ENCODE results near the gene PLCH1. TPM values are rescaled to one million over a fixed set of nuclear protein-coding genes. Genes with fewer than 3 reads are reported as not detected.

Gene PLCH1
- total RNA-seq, 1 donor from 2014 or later: 0.25 TPM

DNA sequence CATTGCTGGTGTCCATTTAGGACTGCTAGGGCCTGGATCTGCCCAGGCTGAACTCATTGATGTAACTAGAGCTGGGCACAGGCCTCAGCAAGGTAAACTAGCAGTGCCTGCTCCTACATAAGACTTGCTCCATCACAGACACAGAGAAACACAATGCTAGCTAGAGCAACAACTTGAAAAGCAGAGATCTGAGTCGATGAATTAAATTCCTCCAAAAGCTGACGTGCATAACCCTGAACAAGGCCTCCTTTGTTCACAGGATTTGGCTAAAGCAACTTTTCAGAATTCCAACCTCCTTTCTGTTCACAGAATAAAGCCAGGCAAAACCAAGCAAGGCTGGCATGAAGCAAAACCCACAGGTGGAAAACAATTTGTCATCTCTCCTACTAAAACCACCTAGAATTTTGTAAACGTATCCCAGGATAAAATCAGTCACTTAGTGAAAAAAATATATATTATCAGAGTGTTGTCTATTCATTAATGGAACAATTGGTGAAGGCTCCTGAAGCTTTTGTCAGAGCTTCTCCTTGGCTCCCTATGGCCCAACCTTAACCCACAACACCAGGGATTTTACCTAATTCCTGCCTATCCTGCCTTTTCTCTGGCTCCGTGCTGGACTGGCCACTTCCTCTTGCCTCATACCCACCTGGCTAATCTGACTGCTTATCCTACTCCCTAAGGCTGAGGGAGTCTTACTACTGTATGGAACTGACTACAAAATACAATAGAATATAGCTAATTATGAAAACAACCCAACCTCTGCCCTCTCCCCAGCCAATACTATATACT is 39.9 kb downstream of the PLCH1 start:
- Histone ChIP-seq H3K4me3 (no peak overlapping the region), H3K27me3 (no peaks in the 10 kb centered on the region), H3K27ac (no peak overlapping the region), H3K4me1 (no peaks in the 10 kb centered on the region), H3K9me3 (no peaks in the 10 kb centered on the region), H3K36me3 (no peaks in the 10 kb centered on the region)
- TF ChIP-seq CTCF (IDR thresholded peaks at IDR 0.05): no peak
- TF ChIP-seq POLR2A (IDR thresholded peaks at IDR 0.05): no peak
- no peak for TF ChIP-seq POLR2AphosphoS5 (IDR thresholded peaks at IDR 0.05; ENCODE audit: insufficient read depth in 1 of 2, low read depth in 1 of 2)
- intact Hi-C loops (cut with DNase I): no loop called here
- no peak for DNase-seq (ENCODE audit: extremely low spot score in 2 of 2)

DNA sequence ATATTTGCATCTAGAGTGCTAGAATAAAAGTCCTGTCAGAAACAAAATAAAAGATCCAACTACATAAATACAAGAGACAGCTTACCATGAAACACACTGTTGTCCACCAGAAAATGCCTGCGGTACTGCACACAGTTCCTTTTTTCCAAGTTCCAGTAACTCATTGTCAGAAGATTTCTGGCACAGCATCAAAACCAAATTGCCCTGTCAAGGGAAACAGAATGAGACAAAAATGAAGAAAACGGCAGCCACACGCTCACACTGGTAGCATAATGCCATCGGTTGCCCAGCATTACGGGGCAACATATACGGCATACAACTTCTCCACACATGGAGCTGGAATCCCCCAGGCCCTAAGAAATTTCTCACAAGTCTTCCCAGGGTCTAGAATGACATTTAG is 40.8 kb downstream of the PLCH1 start:
- Histone ChIP-seq H3K27ac (no peak overlapping the region), H3K9me3 (no peaks in the 10 kb centered on the region), H3K4me3 (no peak overlapping the region), H3K36me3 (no peaks in the 10 kb centered on the region), H3K27me3 (no peaks in the 10 kb centered on the region), H3K4me1 (no peaks in the 10 kb centered on the region)
- no peak for DNase-seq (ENCODE audit: extremely low spot score in 2 of 2)
- TF ChIP-seq POLR2AphosphoS5 (IDR thresholded peaks at IDR 0.05; ENCODE audit: insufficient read depth in 1 of 2, low read depth in 1 of 2) (no peak), POLR2A (IDR thresholded peaks at IDR 0.05) (no peak), CTCF (IDR thresholded peaks at IDR 0.05) (no peak)
- intact Hi-C loops (cut with DNase I): no loop called here

GRCh38 chr3:155702745-155703591 is 41.9 kb downstream of the PLCH1 start:
- Histone ChIP-seq H3K27ac (no peak overlapping the region), H3K9me3 (no peaks in the 10 kb centered on the region), H3K36me3 (no peaks in the 10 kb centered on the region), H3K27me3 (no peaks in the 10 kb centered on the region), H3K4me1 (no peaks in the 10 kb centered on the region), H3K4me3 (no peak overlapping the region)
- intact Hi-C loops (cut with DNase I): no loop called here
- TF ChIP-seq POLR2A (IDR thresholded peaks at IDR 0.05): no peak
- TF ChIP-seq CTCF (IDR thresholded peaks at IDR 0.05): peak in 1 of 3 experiments; percentile 2
- no peak for TF ChIP-seq POLR2AphosphoS5 (IDR thresholded peaks at IDR 0.05; ENCODE audit: insufficient read depth in 1 of 2, low read depth in 1 of 2)
- no peak for DNase-seq (ENCODE audit: extremely low spot score in 2 of 2)

GRCh38 chr3:155701882-155702465 is 42.9 kb downstream of the PLCH1 start:
- Histone ChIP-seq H3K9me3 (no peaks in the 10 kb centered on the region), H3K27me3 (no peaks in the 10 kb centered on the region), H3K36me3 (no peaks in the 10 kb centered on the region), H3K4me1 (no peaks in the 10 kb centered on the region), H3K4me3 (no peak overlapping the region), H3K27ac (no peak overlapping the region)
- DNase-seq (ENCODE audit: extremely low spot score in 2 of 2): no peak
- intact Hi-C loops (cut with DNase I): no loop called here
- no peak for TF ChIP-seq POLR2AphosphoS5 (IDR thresholded peaks at IDR 0.05; ENCODE audit: insufficient read depth in 1 of 2, low read depth in 1 of 2)
- TF ChIP-seq CTCF (IDR thresholded peaks at IDR 0.05): peak; percentile 70 to 80 (median 75)
- TF ChIP-seq POLR2A (IDR thresholded peaks at IDR 0.05): no peak
